IMR-90 (cell line): ENCODE data around the gene MSLN. TPM values are rescaled to one million over a fixed set of nuclear protein-coding genes. Genes with fewer than 3 reads are reported as not detected.

Source experiments
- ATAC-seq: fragments of 200-7000 bp; cut with Tn5 transposase; 2 replicates; pipeline ENCODE4 v1.9.1; 2020; ENCODE audit warnings: low read depth, mild to moderate bottlenecking, moderate library complexity
- BruUV-seq: library from RNA; stranded (reverse); fragments of 400-500 nt; replicated peaks from 2 replicates; lab custom pipeline; 2021; lab: Mats Ljungman, UMichigan
- CTCF ChIA-PET: fragments of 300-600 bp; formaldehyde crosslinking; extraction: SDS; loops from one replicate; lab custom pipeline; 2021; ENCODE audit warnings: antibody characterized with exemption; lab: Yijun Ruan, JAX
- POLR2A ChIA-PET: fragments of 300-600 bp; sonication (Branson Sonifier 250); formaldehyde crosslinking; loops from one replicate; lab custom pipeline; 2022; ENCODE audit warnings: antibody characterized with exemption; ENCODE audit not compliant: unreplicated experiment; lab: Charles Lee
- DNase-seq: peaks from one replicate; pipeline ENCODE4 v3.0.0; 2013
- H2AFZ ChIP-seq: replicated peaks from 2 replicates; pipeline ENCODE3; 2013; ENCODE audit warnings: low read length, mild to moderate bottlenecking; ENCODE audit not compliant: poor library complexity
- H2AK5ac ChIP-seq: 2 replicates; pipeline ENCODE4 v1.6.1; 2013; ENCODE audit warnings: low read depth, low read length, inconsistent platforms
- H2AK9ac ChIP-seq: replicated peaks from 2 replicates; pipeline ENCODE3; 2013; ENCODE audit warnings: mild to moderate bottlenecking, low read depth, low read length, moderate library complexity; ENCODE audit not compliant: poor library complexity
- H2BK120ac ChIP-seq: 2 replicates; pipeline ENCODE4 v1.6.1; 2013; ENCODE audit warnings: low read depth, low read length, inconsistent platforms
- H2BK15ac ChIP-seq: 3 replicates; pipeline ENCODE4 v1.6.1; 2013; ENCODE audit warnings: low read depth, low read length, inconsistent platforms
- H2BK20ac ChIP-seq: 2 replicates; pipeline ENCODE4 v1.6.1; 2013; ENCODE audit warnings: low read depth, mild to moderate bottlenecking, inconsistent platforms, low read length, moderate library complexity
- H2BK5ac ChIP-seq: 2 replicates; pipeline ENCODE4 v1.6.1; 2013; ENCODE audit warnings: mild to moderate bottlenecking, low read depth, low read length, inconsistent platforms; ENCODE audit not compliant: poor library complexity, severe bottlenecking
- H3K14ac ChIP-seq: replicated peaks from 2 replicates; pipeline ENCODE4 v1.6.1; 2013; ENCODE audit warnings: low read depth, low read length, inconsistent platforms
- H3K18ac ChIP-seq: 2 replicates; pipeline ENCODE4 v1.6.1; 2013; ENCODE audit warnings: low read depth, low read length, control low read depth
- H3K23ac ChIP-seq: 2 replicates; pipeline ENCODE4 v1.6.1; 2013; ENCODE audit warnings: low read depth, low read length, inconsistent platforms
- H3K27ac ChIP-seq: 2 replicates; pipeline ENCODE4 v1.5.1; 2013; ENCODE audit warnings: mild to moderate bottlenecking, control low read depth, low read length; ENCODE audit not compliant: insufficient read depth
- H3K27me3 ChIP-seq: 2 replicates; pipeline ENCODE4 v1.6.1; 2013; ENCODE audit warnings: low read length; ENCODE audit not compliant: control insufficient read depth, insufficient read depth
- H3K36me3 ChIP-seq: 2 replicates; pipeline ENCODE4 v1.6.1; 2013; ENCODE audit warnings: low read length, mixed read lengths; ENCODE audit not compliant: control insufficient read depth, insufficient read depth
- H3K4ac ChIP-seq: 2 replicates; pipeline ENCODE4 v1.6.1; 2013; ENCODE audit warnings: low read depth, low read length, inconsistent platforms
- H3K4me1 ChIP-seq: 2 replicates; pipeline ENCODE4 v1.6.1; 2013; ENCODE audit warnings: low read length, mixed read lengths; ENCODE audit not compliant: control insufficient read depth, insufficient read depth
- H3K4me2 ChIP-seq: 2 replicates; pipeline ENCODE4 v1.6.1; 2013; ENCODE audit warnings: low read depth, mild to moderate bottlenecking, control low read depth, low read length, moderate library complexity
- H3K4me3 ChIP-seq: 2 replicates; pipeline ENCODE4 v1.5.1; 2013; ENCODE audit warnings: low read depth, mild to moderate bottlenecking, control low read depth, low read length, moderate library complexity; ENCODE audit not compliant: insufficient read depth
- H3K56ac ChIP-seq: 2 replicates; pipeline ENCODE4 v1.6.1; 2013; ENCODE audit warnings: low read length, inconsistent platforms; ENCODE audit not compliant: insufficient read depth; ENCODE audit errors: extremely low read depth
- H3K79me1 ChIP-seq, 2 experiments: 2 replicates each; pipeline ENCODE4 v1.6.1; 2013; ENCODE audit warnings: low read length in 2 of 2, inconsistent platforms in 1 of 2, low read depth in 1 of 2
- H3K9ac ChIP-seq: 2 replicates; pipeline ENCODE4 v1.6.1; 2013; ENCODE audit warnings: low read depth, low read length, control low read depth
- H3K9me1 ChIP-seq: 2 replicates; pipeline ENCODE4 v1.6.1; 2013; ENCODE audit warnings: low read length, inconsistent platforms; ENCODE audit not compliant: insufficient read depth
- H3K9me3 ChIP-seq: 2 replicates; pipeline ENCODE4 v1.6.1; 2013; ENCODE audit warnings: low read length; ENCODE audit not compliant: control insufficient read depth, insufficient read depth
- H4K20me1 ChIP-seq: 2 replicates; pipeline ENCODE4 v1.6.1; 2013; ENCODE audit warnings: low read length, inconsistent platforms; ENCODE audit not compliant: insufficient read depth
- H4K5ac ChIP-seq: 2 replicates; pipeline ENCODE4 v1.6.1; 2013; ENCODE audit warnings: mild to moderate bottlenecking, low read depth, low read length, control low read depth
- H4K8ac ChIP-seq, 2 experiments: 2 replicates each; pipeline ENCODE4 v1.6.1; 2013; ENCODE audit warnings: low read depth in 2 of 2, low read length in 2 of 2, control low read depth in 1 of 2, inconsistent platforms in 1 of 2
- H4K91ac ChIP-seq: 2 replicates; pipeline ENCODE4 v1.6.1; 2013; ENCODE audit warnings: low read depth, low read length, inconsistent platforms; ENCODE audit not compliant: insufficient read depth
- NFE2L2 ChIP-seq: fragments of 150-350 bp; IDR thresholded peaks from 2 replicates; pipeline ENCODE4 v1.6.1; 2016; ENCODE audit warnings: low read depth, mild to moderate bottlenecking, low read length
- RFX5 ChIP-seq: IDR thresholded peaks from 2 replicates; pipeline ENCODE4 v1.8.0; 2012; ENCODE audit warnings: low read depth, mild to moderate bottlenecking, low read length, moderate library complexity
- SMC3 ChIP-seq: fragments of 150-350 bp; IDR thresholded peaks from 2 replicates; pipeline ENCODE4 v1.6.1; 2016; ENCODE audit warnings: low read depth, mild to moderate bottlenecking, antibody characterized with exemption, low read length, moderate library complexity
- WGBS, 2 experiments: methylation state at CpG; one replicate each; pipeline versions ENCODE4 v1.1.5 to v1.1.7; 2013; ENCODE audit warnings: missing lambda C conversion rate in 2 of 2; ENCODE audit not compliant: insufficient read length in 1 of 2; ENCODE audit errors: extremely low coverage in 2 of 2; 5-methylcytosine and 5-hydroxymethylcytosine counted together
- dilution Hi-C: fragments of 300-500 bp; cut with HindIII; formaldehyde crosslinking; loops from one replicate; pipeline ENCODE4 v1.14.3; 2018; ENCODE audit warnings: low sequenced_read_pairs; ENCODE audit not compliant: unreplicated experiment
- in situ Hi-C: fragments of 300-500 bp; cut with MboI; formaldehyde crosslinking; loops from 3 replicates; pipeline ENCODE4 v1.14.3; 2019; ENCODE audit warnings: low sequenced_read_pairs, inconsistent platforms, mixed read lengths
- intact Hi-C: fragments of 100-400 bp; cut with micrococcal nuclease; formaldehyde crosslinking; loops from 2 replicates; pipeline ENCODE4 v1.10.0; 2022
- polyA plus RNA-seq, 3 experiments: library from polyadenylated mRNA; depleted of rRNA; stranded (reverse); fragments of >200 nt; gene quantifications; 2 replicates each; pipeline ENCODE4 v1.2.3, GENCODE V29; 2012; ENCODE audit warnings: low replicate concordance in 1 of 3
- total RNA-seq: library from RNA; depleted of rRNA; stranded (reverse); fragments of >200 nt; gene quantifications from 2 replicates; pipeline ENCODE4 v1.2.3, GENCODE V29; 2012
- TF ChIP-seq, protein P1 (sequence below): fragments of 150-350 bp; IDR thresholded peaks from 2 replicates; pipeline ENCODE4 v1.6.1; 2016; ENCODE audit warnings: low read depth, mild to moderate bottlenecking, low read length, moderate library complexity, borderline replicate concordance

Gene MSLN
- total and polyA plus RNA-seq, 2 of the 4 experiments (the other 2 are of a cell fraction) = 0.14 TPM; not detected in 1

GRCh38 chr16:780296-780695, 19.8 kb downstream of the MSLN start:
- H4K8ac ChIP-seq = no peak overlapping the region
- in situ Hi-C loops (no loop called here), dilution Hi-C loops (no loop called here), intact Hi-C loops (no loop called here)
- no peak overlapping the region for H3K4ac ChIP-seq
- H3K23ac ChIP-seq = no peak overlapping the region
- ChIA-PET CTCF (no interaction called here), POLR2A (no interaction called here)
- no peak overlapping the region for H3K14ac ChIP-seq
- H4K20me1 ChIP-seq = peaks cover 4% of the 10 kb centered on the region; the same call in 1 of the 2 replicates
- no peak overlapping the region for H3K4me2 ChIP-seq
- no peak overlapping the region for H2AFZ ChIP-seq
- H3K36me3 ChIP-seq = peaks cover 2% of the 10 kb centered on the region; the same call in 1 of the 2 replicates
- no peak overlapping the region for H3K27ac ChIP-seq
- H3K4me3 ChIP-seq = no peak overlapping the region
- no peak overlapping the region for H2AK9ac ChIP-seq
- no TSS peak for BruUV-seq
- peaks cover 5% of the 10 kb centered on the region; the same call in 1 of the 2 replicates for H3K4me1 ChIP-seq
- H4K91ac ChIP-seq = no peak overlapping the region
- H3K79me1 ChIP-seq = 0 out of 4 replicates have a peak, but pooled peaks cover 0 to 2% of the 10 kb centered on the region in 2 experiments
- no peaks in the 10 kb centered on the region for H3K9me3 ChIP-seq
- no peak overlapping the region for H2AK5ac ChIP-seq
- no peak overlapping the region for H2BK20ac ChIP-seq
- no peaks in the 10 kb centered on the region for H3K9me1 ChIP-seq
- no peak overlapping the region for H4K5ac ChIP-seq
- no peak overlapping the region for H3K9ac ChIP-seq
- H3K56ac ChIP-seq = no peak overlapping the region
- 86% methylated on average over 10 of the region's 16 CpGs; no CpG with 5 or more reads in 1 of the 2 experiments for WGBS, 2 experiments
- ATAC-seq = no peak
- DNase-seq = no peak
- H2BK120ac ChIP-seq = no peak overlapping the region
- H2BK5ac ChIP-seq = no peak overlapping the region
- peaks cover 9% of the 10 kb centered on the region; the same call in 1 of the 2 replicates for H3K27me3 ChIP-seq
- no peak overlapping the region for H2BK15ac ChIP-seq
- TF ChIP-seq RFX5 (no peak), NFE2L2 (no peak), SMC3 (no peak)
- TF ChIP-seq, protein P1, sequence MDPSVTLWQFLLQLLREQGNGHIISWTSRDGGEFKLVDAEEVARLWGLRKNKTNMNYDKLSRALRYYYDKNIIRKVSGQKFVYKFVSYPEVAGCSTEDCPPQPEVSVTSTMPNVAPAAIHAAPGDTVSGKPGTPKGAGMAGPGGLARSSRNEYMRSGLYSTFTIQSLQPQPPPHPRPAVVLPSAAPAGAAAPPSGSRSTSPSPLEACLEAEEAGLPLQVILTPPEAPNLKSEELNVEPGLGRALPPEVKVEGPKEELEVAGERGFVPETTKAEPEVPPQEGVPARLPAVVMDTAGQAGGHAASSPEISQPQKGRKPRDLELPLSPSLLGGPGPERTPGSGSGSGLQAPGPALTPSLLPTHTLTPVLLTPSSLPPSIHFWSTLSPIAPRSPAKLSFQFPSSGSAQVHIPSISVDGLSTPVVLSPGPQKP = no peak
- no peak overlapping the region for H3K18ac ChIP-seq
